PC-9 (cell line): ENCODE results near the gene ZDHHC12. TPM values are rescaled to one million over a fixed set of nuclear protein-coding genes. Genes with fewer than 3 reads are reported as not detected.

Source experiments
- BruUV-seq: library from RNA; stranded (reverse); fragments of 400-500 nt; replicated peaks from 2 replicates; lab custom pipeline; 2021; lab: Mats Ljungman, UMichigan
- CTCF ChIA-PET: fragments of 300-600 bp; sonication (Branson Sonifier 250); formaldehyde crosslinking; loops from one replicate; lab custom pipeline; 2022; ENCODE audit warnings: antibody characterized with exemption; lab: Charles Lee
- POLR2A ChIA-PET: fragments of 300-600 bp; sonication (Branson Sonifier 250); formaldehyde crosslinking; loops from one replicate; lab custom pipeline; 2022; ENCODE audit warnings: antibody characterized with exemption; ENCODE audit not compliant: unreplicated experiment; lab: Charles Lee
- DNase-seq, 2 experiments: peaks; one replicate each; pipeline versions ENCODE4 v3.0.0 to v3.0.0-alpha.2; 2015 to 2022; ENCODE audit warnings: mixed read lengths in 1 of 2
- H2AFZ ChIP-seq: fragments of 200-600 bp; sonication (generic); 2 replicates; pipeline ENCODE4 v1.8.1; 2017; ENCODE audit warnings: antibody characterized with exemption
- H3F3A ChIP-seq: fragments of 200-600 bp; sonication (generic); 2 replicates; pipeline ENCODE4 v1.8.1; 2017; ENCODE audit warnings: antibody characterized with exemption, mild to moderate bottlenecking, low read depth; ENCODE audit not compliant: insufficient read depth
- H3K27ac ChIP-seq: fragments of 200-600 bp; sonication (generic); 2 replicates; pipeline ENCODE4 v1.6.1; 2016; ENCODE audit warnings: mixed run types
- H3K27me3 ChIP-seq: fragments of 200-600 bp; sonication (generic); 2 replicates; pipeline ENCODE4 v1.6.1; 2016; ENCODE audit warnings: low read depth, mixed run types; ENCODE audit not compliant: insufficient read depth
- H3K36me3 ChIP-seq: fragments of 200-600 bp; sonication (generic); 2 replicates; pipeline ENCODE4 v1.6.1; 2016; ENCODE audit warnings: low read depth, mixed run types
- H3K4me1 ChIP-seq: fragments of 200-600 bp; sonication (generic); replicated peaks from 2 replicates; pipeline ENCODE4 v1.6.1; 2016; ENCODE audit warnings: mixed run types; ENCODE audit not compliant: insufficient read depth
- H3K4me2 ChIP-seq: fragments of 200-600 bp; sonication (generic); 2 replicates; pipeline ENCODE4 v1.6.1; 2017; ENCODE audit warnings: mixed run types
- H3K4me3 ChIP-seq: fragments of 200-600 bp; sonication (generic); 2 replicates; pipeline ENCODE4 v1.6.1; 2016; ENCODE audit warnings: mixed run types
- H3K79me2 ChIP-seq: fragments of 200-600 bp; sonication (generic); 2 replicates; pipeline ENCODE4 v1.6.1; 2017; ENCODE audit warnings: low read depth, mixed run types
- H3K9me2 ChIP-seq: fragments of 200-600 bp; sonication (generic); 2 replicates; pipeline ENCODE4 v1.8.1; 2017; ENCODE audit warnings: mild to moderate bottlenecking; ENCODE audit not compliant: insufficient read depth
- H3K9me3 ChIP-seq: fragments of 200-600 bp; sonication (generic); 2 replicates; pipeline ENCODE4 v1.8.1; 2016; ENCODE audit warnings: low read depth; ENCODE audit not compliant: insufficient read depth
- H4K20me1 ChIP-seq: fragments of 200-600 bp; sonication (generic); 2 replicates; pipeline ENCODE4 v1.8.1; 2017; ENCODE audit not compliant: insufficient read depth
- EZH2 ChIP-seq: fragments of 200-600 bp; sonication (generic); IDR thresholded peaks from 2 replicates; pipeline ENCODE4 v1.8.0; 2017; ENCODE audit warnings: antibody characterized with exemption, low read depth
- intact Hi-C: fragments of 100-400 bp; cut with micrococcal nuclease; formaldehyde crosslinking; loops from one replicate; pipeline ENCODE4 v1.10.0; 2022; ENCODE audit not compliant: unreplicated experiment
- total RNA-seq: library from RNA; stranded (reverse); gene quantifications from 2 replicates; pipeline ENCODE4 v1.2.3, GENCODE V29; 2021
- TF ChIP-seq, protein P1 (sequence below): fragments of 200-600 bp; sonication (generic); conservative IDR thresholded peaks from 2 replicates; pipeline ENCODE4 v1.6.1; 2017; ENCODE audit warnings: mixed run types, antibody characterized with exemption, mild to moderate bottlenecking, moderate library complexity

Gene ZDHHC12
- total RNA-seq, 1 experiment from 2014 or later: 102 TPM

DNA sequence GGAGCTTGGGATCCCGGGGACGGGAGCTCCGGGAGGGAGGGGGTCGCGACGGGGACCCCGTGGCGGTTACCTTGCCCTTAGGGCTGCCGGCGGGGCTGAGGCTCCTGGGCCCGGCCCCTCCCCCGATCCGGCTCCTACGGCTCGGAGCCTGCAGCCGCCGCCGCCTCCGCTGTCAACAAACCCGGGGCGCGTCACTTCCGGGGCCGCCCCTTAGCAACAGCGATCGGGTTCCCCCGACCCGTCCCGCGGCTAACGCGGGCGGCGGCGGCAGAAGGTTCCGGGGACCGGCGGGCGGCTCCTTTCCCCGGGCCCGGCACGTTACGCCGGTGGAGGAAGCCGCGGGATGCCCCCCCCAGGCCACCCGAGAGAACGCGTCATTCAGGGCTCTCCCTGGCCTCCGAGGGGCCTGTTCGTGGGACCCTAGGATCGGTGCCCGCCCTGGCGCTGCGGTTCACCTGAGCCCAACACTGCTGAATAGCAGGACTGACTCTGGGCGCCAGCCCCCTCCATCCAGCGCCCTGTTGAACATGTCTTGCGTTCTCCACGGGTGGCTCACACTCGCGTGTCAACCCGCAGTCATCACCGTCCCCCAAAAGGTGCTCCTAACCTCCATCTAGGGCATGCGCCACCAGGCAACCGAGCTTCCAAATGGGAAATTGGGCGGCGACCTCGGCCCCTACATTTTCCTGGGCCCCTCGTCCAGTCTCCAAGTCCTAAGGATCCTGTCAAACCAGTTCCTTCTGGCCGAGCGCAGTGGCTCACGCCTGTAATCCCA lies 48.0 kb upstream of the ZDHHC12 start, which contains the start of gene ZER1:
Gene ZER1, minus strand, starts transcription at position 183 of the 775 bp plus-strand sequence. CDS start 16,362 bp downstream, outside the sequence.
- TF ChIP-seq, protein P1, sequence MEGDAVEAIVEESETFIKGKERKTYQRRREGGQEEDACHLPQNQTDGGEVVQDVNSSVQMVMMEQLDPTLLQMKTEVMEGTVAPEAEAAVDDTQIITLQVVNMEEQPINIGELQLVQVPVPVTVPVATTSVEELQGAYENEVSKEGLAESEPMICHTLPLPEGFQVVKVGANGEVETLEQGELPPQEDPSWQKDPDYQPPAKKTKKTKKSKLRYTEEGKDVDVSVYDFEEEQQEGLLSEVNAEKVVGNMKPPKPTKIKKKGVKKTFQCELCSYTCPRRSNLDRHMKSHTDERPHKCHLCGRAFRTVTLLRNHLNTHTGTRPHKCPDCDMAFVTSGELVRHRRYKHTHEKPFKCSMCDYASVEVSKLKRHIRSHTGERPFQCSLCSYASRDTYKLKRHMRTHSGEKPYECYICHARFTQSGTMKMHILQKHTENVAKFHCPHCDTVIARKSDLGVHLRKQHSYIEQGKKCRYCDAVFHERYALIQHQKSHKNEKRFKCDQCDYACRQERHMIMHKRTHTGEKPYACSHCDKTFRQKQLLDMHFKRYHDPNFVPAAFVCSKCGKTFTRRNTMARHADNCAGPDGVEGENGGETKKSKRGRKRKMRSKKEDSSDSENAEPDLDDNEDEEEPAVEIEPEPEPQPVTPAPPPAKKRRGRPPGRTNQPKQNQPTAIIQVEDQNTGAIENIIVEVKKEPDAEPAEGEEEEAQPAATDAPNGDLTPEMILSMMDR: no peak
- no peak for TF ChIP-seq EZH2
- no peaks in the 10 kb centered on the region; the same call in 1 of the 2 replicates for H3K36me3 ChIP-seq
- H3K27me3 ChIP-seq: no peaks in the 10 kb centered on the region
- peaks cover 31% of the 10 kb centered on the region for H3K79me2 ChIP-seq
- peaks cover 11% of the 10 kb centered on the region; the same call in 1 of the 2 replicates for H3K4me1 ChIP-seq
- H2AFZ ChIP-seq: peak within 1 kb of the TSS; percentile 85
- intact Hi-C loops: loop anchor here (1.0 kb wide), 3 partner anchors 15 to 137 kb away; partner anchors contain the start of genes TBC1D13 and ZDHHC12
- peak within 1 kb of the TSS; percentile 74 for H3K27ac ChIP-seq
- H3F3A ChIP-seq: peaks cover 34% of the 10 kb centered on the region
- no peaks in the 10 kb centered on the region for H4K20me1 ChIP-seq
- TSS peak; percentile 73 for BruUV-seq
- peak within 1 kb of the TSS; percentile 89 for H3K4me2 ChIP-seq
- H3K9me2 ChIP-seq: no peaks in the 10 kb centered on the region
- POLR2A ChIA-PET: interaction anchor here (0.6 to 0.8 kb wide), 3 partner anchors 48 to 723 kb away, joined by 5 to 13 read pairs (median 6); partner anchors contain the start of gene ZDHHC12
- peak; percentile 77 to 95 for DNase-seq
- peak within 1 kb of the TSS; percentile 80 for H3K4me3 ChIP-seq
- no peaks in the 10 kb centered on the region for H3K9me3 ChIP-seq
- CTCF ChIA-PET: interaction anchor here (0.6 kb wide), 1 partner anchor 321 kb away, joined by 5 read pairs; no protein-coding TSS in a partner anchor

DNA sequence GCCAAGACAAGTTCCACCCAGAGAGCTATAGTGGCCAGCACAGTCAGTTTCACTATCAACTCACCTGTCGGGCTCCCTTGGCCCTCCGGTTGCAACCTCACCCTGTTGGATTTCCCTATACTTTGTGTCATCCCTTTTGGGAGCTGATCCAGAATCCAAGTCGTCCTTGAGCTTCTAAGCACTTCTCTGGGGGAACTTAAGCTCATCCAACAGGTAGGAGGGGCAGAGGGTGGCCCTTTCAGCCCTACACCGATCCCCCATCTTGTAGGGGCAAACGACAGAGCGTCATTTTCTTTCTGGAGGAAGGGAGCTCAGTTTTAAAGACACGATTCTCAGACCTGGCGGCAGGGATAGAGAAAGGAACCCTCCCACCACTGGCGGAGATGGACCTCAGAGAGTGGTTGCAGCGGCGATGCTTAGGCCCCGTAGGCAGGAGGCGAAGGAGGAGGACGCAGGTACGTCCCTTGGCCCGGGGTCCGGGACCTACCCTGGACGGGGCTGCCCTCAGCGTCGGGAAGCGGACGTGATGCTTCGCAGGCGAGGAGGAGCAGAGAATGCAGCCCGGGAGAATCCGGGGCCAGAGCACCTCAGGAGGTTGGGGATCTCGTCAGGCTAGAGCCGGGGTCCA lies 47.3 kb upstream of the ZDHHC12 start:
- H3K36me3 ChIP-seq: no peaks in the 10 kb centered on the region; the same call in 1 of the 2 replicates
- peak overlapping the region; percentile 85 for H2AFZ ChIP-seq
- H4K20me1 ChIP-seq: no peaks in the 10 kb centered on the region
- peak overlapping the region; percentile 89 for H3K4me2 ChIP-seq
- DNase-seq: no peak
- peak overlapping the region; percentile 80 for H3K4me3 ChIP-seq
- no peaks in the 10 kb centered on the region for H3K27me3 ChIP-seq
- H3K9me2 ChIP-seq: no peaks in the 10 kb centered on the region
- H3K9me3 ChIP-seq: no peaks in the 10 kb centered on the region
- no TSS peak for BruUV-seq
- intact Hi-C loops: loop anchor here (1.0 kb wide), 2 partner anchors 47 to 136 kb away; partner anchors contain the start of gene ZDHHC12
- peak overlapping the region; percentile 63 for H3K27ac ChIP-seq
- H3F3A ChIP-seq: peaks cover 34% of the 10 kb centered on the region
- TF ChIP-seq, protein P1: no peak
- TF ChIP-seq EZH2: no peak
- peaks cover 31% of the 10 kb centered on the region for H3K79me2 ChIP-seq
- peaks cover 11% of the 10 kb centered on the region; the same call in 1 of the 2 replicates for H3K4me1 ChIP-seq
- POLR2A ChIA-PET: interaction anchor here (0.6 to 0.8 kb wide), 5 partner anchors 47 to 724 kb away, joined by 5 to 17 read pairs (median 7); partner anchors contain the start of gene ZDHHC12
- CTCF ChIA-PET: interaction anchor here (0.6 kb wide), 2 partner anchors 108 to 322 kb away, joined by 4 to 5 read pairs; no protein-coding TSS in a partner anchor
